ENCODE data around the gene MEX3D.

The MEX3D gene

DNA sequence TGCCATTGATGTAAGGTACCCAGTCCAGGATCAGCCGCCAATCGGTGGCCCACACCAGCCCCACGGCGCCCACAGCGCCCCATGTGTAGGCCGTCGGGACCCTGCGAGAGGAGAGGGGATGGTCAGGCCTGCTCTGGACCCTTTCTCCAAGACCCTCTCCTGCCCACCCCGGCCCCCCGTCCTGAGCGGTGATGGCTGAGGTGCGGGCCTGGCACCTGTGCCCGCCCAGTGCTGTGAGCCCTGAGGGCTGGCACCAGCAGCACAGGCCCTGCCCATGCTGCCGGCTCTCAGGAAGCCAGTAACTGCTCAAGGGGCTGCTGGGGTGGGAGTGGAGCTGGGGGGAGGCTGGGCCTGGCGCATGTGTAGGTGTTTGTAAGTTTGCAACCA lies 31.3 kb upstream of the MEX3D start:
- FAIRE-seq (no peak), DNase-seq (ENCODE audit: insufficient read length, low spot score) (no peak)
- TF ChIP-seq POLR2AphosphoS5 (IDR thresholded peaks at IDR 0.05; ENCODE audit: low read depth, low read length) (no peak), TAF1 (IDR thresholded peaks at IDR 0.05; ENCODE audit: low read depth, low read length) (no peak), POLR2A (IDR thresholded peaks at IDR 0.05; ENCODE audit: low read depth, low read length) (no peak), PAX5 (IDR thresholded peaks at IDR 0.05; ENCODE audit: insufficient read depth, low read length, severe bottlenecking) (no peak), POU2F2 (IDR thresholded peaks at IDR 0.05; ENCODE audit: low read depth, low read length) (no peak), SPI1 (IDR thresholded peaks at IDR 0.05; ENCODE audit: low read depth, low read length) (no peak)

DNA sequence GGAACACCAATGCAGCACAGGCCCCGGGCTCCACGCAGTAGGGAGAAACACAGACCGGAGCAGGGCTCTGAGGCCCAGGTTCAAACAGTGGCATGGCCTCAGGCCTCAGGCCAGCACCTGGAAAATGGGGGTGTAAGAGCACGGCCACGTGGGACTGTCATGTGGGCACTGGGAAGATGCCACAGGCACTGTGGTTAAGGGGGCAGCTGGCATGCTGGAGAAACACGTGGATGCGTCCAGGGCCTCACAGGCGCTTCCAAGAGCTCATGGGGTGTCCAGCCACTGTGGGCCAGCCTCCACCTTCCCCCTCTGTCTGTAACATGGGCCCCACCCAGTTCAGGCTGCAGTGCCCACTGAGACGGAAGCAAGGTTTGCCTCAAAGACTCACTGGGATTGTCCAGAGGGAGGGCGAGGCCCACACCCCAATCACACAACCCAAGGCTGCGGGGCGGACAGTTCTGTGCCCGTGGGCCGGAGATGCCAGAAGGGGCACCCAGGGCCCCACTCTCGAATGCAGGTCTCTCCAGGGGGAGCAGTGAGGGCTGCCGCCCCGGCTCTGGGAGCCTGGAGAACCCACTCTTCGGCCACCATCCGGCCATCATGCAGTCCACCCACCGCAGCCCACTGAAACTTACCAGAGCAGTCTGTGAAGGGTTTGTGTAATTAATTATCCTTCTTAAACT lies 30.8 kb upstream of the MEX3D start:
- FAIRE-seq (no peak), DNase-seq (ENCODE audit: insufficient read length, low spot score) (no peak)
- no peak for TF ChIP-seq POLR2AphosphoS5 (IDR thresholded peaks at IDR 0.05; ENCODE audit: low read depth, low read length)
- no peak for TF ChIP-seq POU2F2 (IDR thresholded peaks at IDR 0.05; ENCODE audit: low read depth, low read length)
- TF ChIP-seq SPI1 (IDR thresholded peaks at IDR 0.05; ENCODE audit: low read depth, low read length): no peak
- no peak for TF ChIP-seq TAF1 (IDR thresholded peaks at IDR 0.05; ENCODE audit: low read depth, low read length)
- TF ChIP-seq PAX5 (IDR thresholded peaks at IDR 0.05; ENCODE audit: insufficient read depth, low read length, severe bottlenecking): no peak
- no peak for TF ChIP-seq POLR2A (IDR thresholded peaks at IDR 0.05; ENCODE audit: low read depth, low read length)

DNA sequence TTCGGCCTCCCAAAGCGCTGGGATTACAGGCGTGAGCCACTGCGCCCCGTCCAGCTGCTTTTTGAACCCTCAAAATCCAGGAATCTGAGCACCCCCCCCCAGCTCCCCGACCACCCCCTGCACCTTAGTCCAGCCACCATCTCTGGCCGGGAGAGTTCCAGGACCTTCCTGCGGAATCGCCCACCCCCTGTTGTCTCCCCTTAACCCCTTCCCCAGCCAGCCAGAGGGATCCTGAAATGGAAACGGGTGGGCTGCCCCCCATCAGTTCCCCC lies 25.3 kb upstream of the MEX3D start:
- FAIRE-seq: no peak
- TF ChIP-seq PAX5 (IDR thresholded peaks at IDR 0.05; ENCODE audit: insufficient read depth, low read length, severe bottlenecking) (no peak), POLR2AphosphoS5 (IDR thresholded peaks at IDR 0.05; ENCODE audit: low read depth, low read length) (no peak)
- no peak for DNase-seq (ENCODE audit: insufficient read length, low spot score)

DNA sequence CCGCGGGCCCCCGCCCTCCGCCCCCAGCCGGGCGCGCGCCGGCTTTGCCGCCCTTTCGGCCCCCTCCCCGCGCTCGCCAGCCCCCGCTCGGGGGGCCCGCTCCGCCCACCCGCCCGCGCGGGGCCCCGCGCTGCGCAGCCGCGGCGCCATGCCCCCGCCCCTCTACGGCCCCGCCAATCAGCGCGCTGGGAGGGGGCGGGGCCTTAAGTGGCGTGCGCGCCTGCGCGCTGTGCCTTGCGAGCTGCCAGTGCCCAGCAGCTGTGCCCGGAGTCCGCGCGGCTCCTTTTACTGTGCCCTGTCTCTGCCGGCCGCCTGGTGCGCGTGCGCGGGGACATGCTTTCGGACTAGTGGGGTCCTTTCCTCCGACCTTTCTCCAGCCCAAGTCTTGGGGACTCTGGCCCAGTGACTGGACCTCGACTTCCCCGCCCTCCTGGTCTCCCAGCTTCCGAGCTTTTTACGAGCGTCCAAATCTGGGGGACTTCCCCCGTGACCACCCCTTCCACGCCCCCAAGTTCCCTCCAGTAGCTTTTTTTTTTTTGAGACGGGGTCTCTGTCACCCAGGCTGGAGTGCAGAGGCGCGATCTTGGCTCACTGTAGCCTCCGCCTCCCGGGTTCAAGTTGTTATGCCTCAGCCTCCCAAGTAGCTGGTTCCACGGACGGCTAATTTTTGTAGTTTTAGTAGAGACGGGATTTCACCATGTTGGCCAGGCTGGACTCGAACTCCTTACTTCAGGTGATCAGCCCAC lies 24.8 kb upstream of the MEX3D start, which contains the start of gene MBD3:
Gene MBD3, minus strand, starts transcription at position 111 of the 746 bp plus-strand sequence. CDS start 234 bp downstream, outside the sequence.
- TF ChIP-seq TAF1 (IDR thresholded peaks at IDR 0.05; ENCODE audit: low read depth, low read length) (0 out of 2 replicates have a peak, but pooled peaks have one; percentile 37), POLR2AphosphoS5 (IDR thresholded peaks at IDR 0.05; ENCODE audit: low read depth, low read length) (no peak), POLR2A (IDR thresholded peaks at IDR 0.05; ENCODE audit: low read depth, low read length) (peak; percentile 17; the same call in 1 of the 2 replicates)
- peak; percentile 94 for DNase-seq (ENCODE audit: insufficient read length, low spot score)
- peak; percentile 96 for FAIRE-seq

DNA sequence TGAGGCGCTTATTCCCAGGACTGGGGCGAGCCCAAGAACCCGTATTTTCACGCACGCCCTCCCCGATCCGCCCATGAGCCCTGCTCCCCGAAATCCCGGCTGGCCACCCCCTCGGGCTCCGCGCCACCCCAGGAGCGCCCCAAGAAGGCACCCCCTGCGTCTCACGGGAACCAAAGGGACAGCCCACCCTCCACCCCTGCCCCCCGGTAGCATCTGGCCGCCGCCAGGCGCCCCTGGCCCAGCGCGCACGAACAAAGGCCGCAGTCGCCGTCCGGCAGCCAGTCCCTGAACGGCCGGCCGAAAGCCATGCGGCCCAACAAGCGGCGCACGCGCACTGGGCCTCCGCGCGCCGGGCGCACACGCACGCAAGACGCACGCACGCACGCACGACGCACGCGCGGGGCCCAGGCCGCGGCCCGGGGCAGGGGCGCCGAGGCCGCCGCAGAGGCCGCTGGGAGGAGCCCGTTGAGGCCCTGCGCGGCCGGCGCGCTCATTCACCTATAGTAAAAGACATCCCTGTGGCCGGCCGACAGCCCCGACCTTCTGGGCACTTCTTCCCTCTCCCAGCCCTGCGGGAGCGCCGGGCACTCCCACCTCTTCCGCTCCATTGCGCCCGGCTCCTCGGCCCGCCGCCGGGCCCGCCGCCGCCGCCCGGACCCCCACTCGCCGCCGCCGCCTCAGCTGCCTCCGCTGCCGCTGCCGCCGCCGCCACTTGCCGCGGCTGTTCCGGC lies 24.1 kb upstream of the MEX3D start:
- TF ChIP-seq POU2F2 (IDR thresholded peaks at IDR 0.05; ENCODE audit: low read depth, low read length) (peak; percentile 74), PAX5 (IDR thresholded peaks at IDR 0.05; ENCODE audit: insufficient read depth, low read length, severe bottlenecking) (no peak), POLR2AphosphoS5 (IDR thresholded peaks at IDR 0.05; ENCODE audit: low read depth, low read length) (peak; percentile 92), POLR2A (IDR thresholded peaks at IDR 0.05; ENCODE audit: low read depth, low read length) (peak; percentile 91), TAF1 (IDR thresholded peaks at IDR 0.05; ENCODE audit: low read depth, low read length) (peak; percentile 83), SPI1 (IDR thresholded peaks at IDR 0.05; ENCODE audit: low read depth, low read length) (no peak)
- FAIRE-seq (no peak), DNase-seq (ENCODE audit: insufficient read length, low spot score) (peak; percentile 96)

DNA sequence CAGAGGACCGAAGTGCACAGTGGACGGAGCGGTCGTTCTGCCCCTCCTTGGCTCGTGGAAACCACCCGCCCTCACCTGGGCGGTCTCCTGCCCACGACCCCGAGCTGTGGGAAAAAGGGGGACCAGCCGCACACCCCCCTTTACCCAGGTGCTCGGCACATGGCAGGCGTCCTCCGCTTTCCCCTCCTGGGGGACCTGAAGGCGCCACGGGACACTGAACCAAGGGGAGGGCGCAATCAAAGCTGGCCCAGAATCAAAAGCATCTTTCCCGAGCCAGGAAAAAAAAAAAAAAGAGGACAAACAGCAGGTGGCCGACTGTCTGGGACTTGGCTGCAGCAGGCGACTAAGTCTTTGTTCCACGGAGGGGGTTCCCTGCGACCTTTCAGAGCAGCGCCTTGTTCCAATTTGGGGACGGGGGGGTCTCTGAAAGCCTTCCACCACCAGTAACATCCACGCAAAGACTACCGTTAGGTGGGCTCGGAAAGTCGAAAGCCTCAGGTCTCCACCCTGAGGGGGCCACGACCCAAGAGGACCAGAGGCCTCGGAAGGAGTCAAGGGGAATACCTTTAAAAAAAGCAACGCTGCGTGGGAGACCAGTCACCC lies 23.4 kb upstream of the MEX3D start:
- TF ChIP-seq POLR2AphosphoS5 (IDR thresholded peaks at IDR 0.05; ENCODE audit: low read depth, low read length): no peak
- no peak for TF ChIP-seq TAF1 (IDR thresholded peaks at IDR 0.05; ENCODE audit: low read depth, low read length)
- TF ChIP-seq POU2F2 (IDR thresholded peaks at IDR 0.05; ENCODE audit: low read depth, low read length): no peak
- no peak; the same call in 1 of the 2 replicates for TF ChIP-seq POLR2A (IDR thresholded peaks at IDR 0.05; ENCODE audit: low read depth, low read length)
- no peak for TF ChIP-seq PAX5 (IDR thresholded peaks at IDR 0.05; ENCODE audit: insufficient read depth, low read length, severe bottlenecking)
- TF ChIP-seq SPI1 (IDR thresholded peaks at IDR 0.05; ENCODE audit: low read depth, low read length): no peak
- no peak for FAIRE-seq
- DNase-seq (ENCODE audit: insufficient read length, low spot score): no peak

DNA sequence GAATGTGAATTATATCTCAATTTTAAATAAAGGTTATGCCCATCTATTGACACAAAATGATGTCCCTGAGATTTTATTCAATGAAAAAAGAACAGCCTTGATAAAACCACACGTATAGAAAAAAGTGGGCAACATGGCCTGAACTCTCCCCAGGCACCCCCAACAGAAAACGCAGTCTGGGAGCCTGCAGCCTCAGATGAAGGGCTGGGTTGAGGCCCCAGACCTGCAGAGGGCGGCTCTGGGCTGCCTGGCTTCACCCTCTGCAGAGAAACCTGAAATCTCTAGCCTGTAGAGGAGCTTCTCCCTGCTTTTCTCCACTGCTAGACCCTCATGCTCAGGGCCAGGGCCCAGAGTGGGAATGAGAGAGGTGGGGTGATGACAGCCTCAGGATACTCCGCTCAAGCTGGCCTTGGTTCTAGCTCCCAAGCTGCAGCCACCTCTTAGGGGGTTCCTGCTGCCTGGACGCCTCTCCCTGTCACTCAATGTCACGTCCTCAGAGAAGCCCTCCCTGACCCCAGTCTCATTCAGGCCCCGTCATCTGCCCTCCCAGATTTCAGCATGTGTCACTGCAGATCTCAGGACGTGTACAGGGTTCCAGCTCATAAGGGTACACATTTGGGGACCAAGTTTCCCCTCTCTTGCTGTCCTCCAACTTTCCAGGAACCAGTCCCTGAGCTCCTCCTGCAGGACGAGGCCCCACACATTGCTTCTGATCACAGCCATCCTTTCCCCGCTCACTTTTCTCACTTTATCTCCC lies 22.7 kb upstream of the MEX3D start:
- TF ChIP-seq SPI1 (IDR thresholded peaks at IDR 0.05; ENCODE audit: low read depth, low read length): no peak
- TF ChIP-seq POLR2A (IDR thresholded peaks at IDR 0.05; ENCODE audit: low read depth, low read length): peak; percentile 42; the same call in 1 of the 2 replicates
- peak; percentile 26; the same call in 1 of the 2 replicates for TF ChIP-seq POLR2AphosphoS5 (IDR thresholded peaks at IDR 0.05; ENCODE audit: low read depth, low read length)
- no peak for TF ChIP-seq POU2F2 (IDR thresholded peaks at IDR 0.05; ENCODE audit: low read depth, low read length)
- TF ChIP-seq TAF1 (IDR thresholded peaks at IDR 0.05; ENCODE audit: low read depth, low read length): no peak
- no peak for TF ChIP-seq PAX5 (IDR thresholded peaks at IDR 0.05; ENCODE audit: insufficient read depth, low read length, severe bottlenecking)
- DNase-seq (ENCODE audit: insufficient read length, low spot score) (no peak), FAIRE-seq (peak; percentile 81)

DNA sequence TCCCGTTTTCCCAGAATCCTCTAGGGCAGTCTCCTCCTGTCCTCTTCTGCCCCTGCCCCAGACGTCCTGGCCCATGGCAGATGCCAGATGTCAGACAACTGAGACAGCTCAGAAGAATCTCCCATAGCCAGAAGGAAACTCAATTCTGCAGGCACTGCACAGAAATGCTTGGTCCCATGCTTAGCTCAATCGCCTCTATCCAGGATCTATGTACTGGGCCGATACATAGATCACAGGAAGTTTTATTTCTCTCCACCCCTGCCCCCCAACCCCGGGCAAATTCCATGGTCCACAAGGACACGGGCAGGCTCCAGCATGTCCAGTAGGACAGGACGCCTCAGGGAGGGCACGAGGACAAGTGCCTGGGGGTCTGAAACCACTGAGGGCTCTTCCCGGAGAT lies 19.7 kb upstream of the MEX3D start:
- FAIRE-seq (no peak), DNase-seq (ENCODE audit: insufficient read length, low spot score) (no peak)
- no peak for TF ChIP-seq POLR2A (IDR thresholded peaks at IDR 0.05; ENCODE audit: low read depth, low read length)
- TF ChIP-seq SPI1 (IDR thresholded peaks at IDR 0.05; ENCODE audit: low read depth, low read length): no peak
- TF ChIP-seq TAF1 (IDR thresholded peaks at IDR 0.05; ENCODE audit: low read depth, low read length): no peak
- TF ChIP-seq PAX5 (IDR thresholded peaks at IDR 0.05; ENCODE audit: insufficient read depth, low read length, severe bottlenecking): no peak
- no peak for TF ChIP-seq POU2F2 (IDR thresholded peaks at IDR 0.05; ENCODE audit: low read depth, low read length)
- TF ChIP-seq POLR2AphosphoS5 (IDR thresholded peaks at IDR 0.05; ENCODE audit: low read depth, low read length): no peak
